Right atrium auricular region (tissue), 2 donors: ENCODE results near the gene GARIN5B. TPM values are rescaled to one million over a fixed set of nuclear protein-coding genes. Genes with fewer than 3 reads are reported as not detected.
A peak's percentile ranks its signal among the peaks of the same experiment; 100 is the strongest.

Experiments
- DNase-seq: peaks from one replicate; pipeline ENCODE4 v3.0.0-alpha.2; 2019; ENCODE audit warnings: low spot score
- H3K27ac ChIP-seq, 2 donors: fragments of 200-600 bp; sonication (generic); 1 replicate in 1 of 2; 2 replicates in 1 of 2; pipeline ENCODE4 v1.5.1; 2016 to 2019
- H3K27me3 ChIP-seq, 2 donors: fragments of 200-600 bp; sonication (generic); one replicate each; pipeline versions ENCODE4 v1.5.1 to v1.6.0; 2017 to 2019
- H3K36me3 ChIP-seq: fragments of 200-600 bp; sonication (generic); one replicate; pipeline ENCODE4 v1.5.1; 2016
- H3K4me1 ChIP-seq, 2 donors: fragments of 200-600 bp; sonication (generic); one replicate each; pipeline versions ENCODE4 v1.5.1 to v1.6.0; 2017 to 2019
- H3K4me3 ChIP-seq, 2 donors: fragments of 200-600 bp; sonication (generic); 1 replicate in 1 of 2; 2 replicates in 1 of 2; pipeline ENCODE4 v1.5.1; 2017 to 2019; ENCODE audit warnings: mild to moderate bottlenecking in 1 of 2, moderate library complexity in 1 of 2
- H3K9me3 ChIP-seq, 2 donors: fragments of 200-600 bp; sonication (generic); one replicate each; pipeline ENCODE4 v1.5.1; 2019
- total RNA-seq, 2 donors: library from RNA; depleted of rRNA; stranded (reverse); fragments of >200 nt; gene quantifications; one replicate each; pipeline ENCODE4 v1.1.0, GENCODE V29; 2016
- TF ChIP-seq, protein P1 (sequence below), 2 donors: fragments of 200-600 bp; sonication (generic); IDR thresholded peaks; one replicate each; pipeline ENCODE4 v1.5.1; 2019; ENCODE audit warnings: antibody characterized with exemption in 2 of 2

Gene GARIN5B
- total RNA-seq, 2 donors from 2014 or later = not detected

DNA sequence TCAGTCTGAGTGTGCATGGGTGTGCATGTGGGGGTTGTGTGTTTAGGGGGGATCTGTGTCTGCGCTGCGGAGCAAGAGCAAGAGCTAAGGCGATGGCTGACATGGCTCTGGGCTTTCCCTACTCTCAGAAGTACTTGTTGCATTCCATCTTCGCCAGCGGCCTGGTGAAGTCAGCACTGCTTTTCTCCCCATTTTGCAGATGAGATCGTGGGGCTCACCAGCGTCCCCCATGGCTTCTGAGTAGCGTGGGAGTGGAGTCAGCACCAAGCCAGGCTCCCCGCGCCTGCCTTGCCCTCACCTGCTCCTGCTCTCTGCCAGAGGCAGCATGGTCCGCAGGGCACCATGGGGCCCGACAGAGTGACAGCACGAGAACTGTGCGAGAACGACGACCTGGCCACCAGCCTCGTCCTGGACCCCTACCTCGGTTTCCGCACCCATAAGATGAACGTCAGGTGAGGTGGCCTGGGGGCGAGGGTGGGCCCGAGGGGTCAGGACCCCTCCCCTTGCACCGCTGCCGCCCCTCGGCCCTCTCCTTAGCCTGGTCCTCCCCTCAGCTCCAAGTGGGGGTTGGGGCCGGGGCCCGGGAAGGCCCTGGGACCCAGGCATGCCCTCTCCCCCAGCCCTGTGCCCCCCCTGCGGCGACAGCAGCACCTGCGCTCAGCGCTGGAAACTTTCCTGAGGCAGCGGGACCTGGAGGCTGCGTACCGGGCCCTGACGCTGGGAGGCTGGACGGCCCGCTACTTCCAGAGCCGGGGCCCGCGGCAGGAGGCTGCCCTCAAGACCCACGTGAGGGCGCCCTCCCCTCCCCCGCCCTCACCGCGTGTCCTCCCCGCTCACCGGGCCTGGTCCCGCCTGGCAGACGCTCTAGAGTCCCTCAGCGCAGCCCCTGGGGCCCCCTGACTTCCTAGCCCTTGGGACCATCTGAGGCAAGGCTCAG lies 21.2 kb downstream of the GARIN5B start:
- Histone ChIP-seq H3K4me3 (no peak overlapping the region), H3K27ac (no peak overlapping the region)
- TF ChIP-seq, protein P1, sequence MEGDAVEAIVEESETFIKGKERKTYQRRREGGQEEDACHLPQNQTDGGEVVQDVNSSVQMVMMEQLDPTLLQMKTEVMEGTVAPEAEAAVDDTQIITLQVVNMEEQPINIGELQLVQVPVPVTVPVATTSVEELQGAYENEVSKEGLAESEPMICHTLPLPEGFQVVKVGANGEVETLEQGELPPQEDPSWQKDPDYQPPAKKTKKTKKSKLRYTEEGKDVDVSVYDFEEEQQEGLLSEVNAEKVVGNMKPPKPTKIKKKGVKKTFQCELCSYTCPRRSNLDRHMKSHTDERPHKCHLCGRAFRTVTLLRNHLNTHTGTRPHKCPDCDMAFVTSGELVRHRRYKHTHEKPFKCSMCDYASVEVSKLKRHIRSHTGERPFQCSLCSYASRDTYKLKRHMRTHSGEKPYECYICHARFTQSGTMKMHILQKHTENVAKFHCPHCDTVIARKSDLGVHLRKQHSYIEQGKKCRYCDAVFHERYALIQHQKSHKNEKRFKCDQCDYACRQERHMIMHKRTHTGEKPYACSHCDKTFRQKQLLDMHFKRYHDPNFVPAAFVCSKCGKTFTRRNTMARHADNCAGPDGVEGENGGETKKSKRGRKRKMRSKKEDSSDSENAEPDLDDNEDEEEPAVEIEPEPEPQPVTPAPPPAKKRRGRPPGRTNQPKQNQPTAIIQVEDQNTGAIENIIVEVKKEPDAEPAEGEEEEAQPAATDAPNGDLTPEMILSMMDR (IDR thresholded peaks at IDR 0.05) = no peak

DNA sequence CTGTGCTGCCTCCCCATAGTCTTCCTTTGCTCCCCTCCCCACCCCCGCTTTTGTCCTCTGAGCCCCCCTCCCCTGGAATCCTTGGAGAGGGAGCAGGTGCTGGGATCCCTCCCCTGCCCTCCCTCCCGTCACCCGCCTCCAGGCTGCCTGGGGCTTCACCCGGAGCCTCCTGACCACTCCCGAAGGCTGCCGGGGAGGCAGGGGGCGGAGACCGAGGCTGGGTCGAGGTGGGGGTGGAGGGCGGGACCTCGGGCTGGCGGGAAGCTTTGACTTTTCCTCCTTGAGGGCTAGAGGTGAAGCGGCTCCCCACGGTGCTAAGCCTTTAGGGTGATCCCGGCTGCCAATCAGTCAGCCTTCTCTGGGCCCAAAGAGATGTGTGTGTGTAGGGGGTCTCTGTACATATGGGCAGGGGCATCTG lies 21.9 kb downstream of the GARIN5B start:
- H3K27ac ChIP-seq = peak overlapping the region; percentile 88 to 95
- TF ChIP-seq, protein P1 (IDR thresholded peaks at IDR 0.05) = no peak
- H3K36me3 ChIP-seq = peaks cover 10% of the 10 kb centered on the region
- H3K4me1 ChIP-seq = peaks cover 0 to 34% of the 10 kb centered on the region in 2 donors
- H3K9me3 ChIP-seq = no peaks in the 10 kb centered on the region
- H3K4me3 ChIP-seq = peak overlapping the region; percentile 68 to 81
- peak; percentile 64 for DNase-seq
- H3K27me3 ChIP-seq = no peaks in the 10 kb centered on the region

More for the DNA sequence above, 21.2 kb downstream of the GARIN5B start:
- Histone ChIP-seq H3K4me1 (peaks cover 0 to 35% of the 10 kb centered on the region in 2 donors), H3K9me3 (no peaks in the 10 kb centered on the region), H3K36me3 (peaks cover 10% of the 10 kb centered on the region), H3K27me3 (no peaks in the 10 kb centered on the region)
- DNase-seq = no peak

DNA sequence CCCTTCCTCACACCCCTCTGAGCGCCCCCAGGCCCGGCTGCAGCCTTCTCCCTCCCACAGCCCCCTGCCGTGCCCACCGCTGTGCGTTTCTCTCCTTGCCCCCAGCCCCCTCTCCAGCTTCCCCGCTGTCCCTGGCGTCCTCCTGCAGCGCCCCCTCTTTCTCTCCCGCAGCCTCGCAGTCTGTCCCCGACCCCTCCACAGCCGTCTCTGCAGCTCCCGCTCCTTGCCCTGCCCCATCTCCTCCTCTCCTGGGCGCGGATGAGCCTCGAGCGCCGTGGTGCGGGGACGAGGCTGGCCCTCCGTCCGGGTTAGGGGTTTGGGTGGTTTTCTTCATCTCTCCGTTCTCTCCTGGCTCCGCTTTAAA lies 22.3 kb downstream of the GARIN5B start:
- Histone ChIP-seq H3K4me1 (peaks cover 0 to 30% of the 10 kb centered on the region in 2 donors), H3K4me3 (peak overlapping the region; percentile 68 to 81), H3K27me3 (no peaks in the 10 kb centered on the region), H3K27ac (peak overlapping the region; percentile 88 to 95), H3K9me3 (no peaks in the 10 kb centered on the region), H3K36me3 (peaks cover 10% of the 10 kb centered on the region)
- TF ChIP-seq, protein P1 (IDR thresholded peaks at IDR 0.05) = peak in 1 of 2 donors; percentile 25
- DNase-seq = no peak

DNA sequence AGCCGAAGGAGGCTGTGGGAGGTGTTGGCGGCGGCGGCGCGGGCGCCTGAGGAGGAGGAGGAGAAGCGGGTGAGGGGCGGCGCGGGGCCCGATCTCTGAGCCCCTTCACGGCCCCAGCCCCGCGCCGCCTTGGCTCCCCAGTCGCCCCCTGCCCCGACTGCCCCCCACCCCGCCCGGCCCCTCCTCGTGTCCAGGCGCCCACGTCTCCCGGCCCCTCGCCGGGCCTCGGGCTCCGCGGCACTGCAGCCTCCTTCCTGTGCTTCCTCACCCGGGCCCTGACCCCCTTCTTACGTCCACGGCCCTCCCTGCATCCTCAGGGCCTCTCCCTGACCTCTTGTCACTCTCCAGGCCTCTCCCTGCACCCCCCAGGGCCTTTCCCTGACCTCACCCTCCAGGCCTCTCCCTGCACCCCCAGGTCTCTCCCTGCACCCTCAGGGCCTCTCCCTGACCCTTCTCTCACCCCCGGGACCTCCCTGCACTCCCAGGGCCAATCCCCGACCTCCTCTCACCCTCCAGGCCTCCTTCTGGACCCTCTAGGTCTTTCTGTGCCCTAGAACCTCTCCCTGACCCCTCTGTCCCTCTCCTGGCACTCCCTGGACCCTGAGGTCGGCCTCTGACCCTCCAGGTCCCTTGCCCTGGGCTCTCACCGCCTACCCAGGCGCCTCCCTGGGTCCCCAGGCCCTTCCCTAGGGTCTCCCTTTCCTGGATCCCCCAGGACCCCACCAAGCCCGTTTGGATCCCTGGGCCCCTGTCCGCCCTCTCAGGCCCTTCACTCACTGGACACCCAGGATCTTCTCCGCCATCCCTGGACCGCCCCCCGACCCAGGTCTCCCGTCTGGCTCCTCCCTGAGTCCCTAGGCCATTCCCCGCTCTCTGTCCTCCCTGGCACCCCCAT lies 22.9 kb downstream of the GARIN5B start:
- TF ChIP-seq, protein P1 (IDR thresholded peaks at IDR 0.05) = no peak
- no peak for DNase-seq

DNA sequence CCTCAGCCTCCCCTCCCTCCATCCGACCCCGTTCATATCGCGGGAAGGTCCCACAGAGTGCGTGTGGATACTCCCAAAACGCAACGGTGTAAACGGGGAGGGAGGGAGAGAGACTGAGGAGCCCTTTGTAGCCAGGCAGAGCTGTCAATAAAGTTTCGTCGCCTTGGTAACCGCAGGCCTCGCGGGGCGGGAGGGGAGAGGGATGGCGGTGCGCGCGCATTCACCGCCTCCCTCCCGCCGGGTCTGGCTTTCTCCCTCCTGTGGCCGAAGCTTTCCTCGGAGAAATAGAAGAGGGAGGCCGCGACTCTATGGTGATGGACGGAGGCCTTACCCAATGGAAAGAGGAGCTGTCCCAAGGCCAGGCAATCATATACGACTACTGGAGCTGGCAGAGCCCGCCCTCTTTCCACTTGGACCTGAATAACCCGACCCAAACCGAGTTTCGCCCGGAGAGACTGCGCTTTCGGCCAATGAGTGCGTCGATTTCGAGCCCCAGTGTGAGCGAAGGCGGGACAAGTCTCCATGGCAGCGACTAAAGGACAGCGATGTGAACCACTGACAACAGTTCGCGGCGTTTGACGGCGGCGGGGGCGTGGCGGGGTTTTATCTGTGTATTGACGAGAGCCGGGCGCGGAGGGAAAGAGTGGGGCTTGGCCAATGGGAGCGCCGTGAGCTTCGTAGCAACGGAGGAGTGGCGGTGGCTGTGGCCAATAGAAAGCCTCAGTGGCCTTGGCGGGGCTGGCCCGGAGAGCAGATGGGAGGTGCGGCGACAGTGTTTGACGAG lies 23.8 kb downstream of the GARIN5B start, which contains the start of gene KMT5C:
TSS of gene KMT5C (plus strand) at position 772 of the 784 bp plus-strand sequence. CDS start 2,061 bp downstream, outside the sequence.
- Histone ChIP-seq H3K27ac (peak within 1 kb of the TSS; percentile 94 to 95), H3K36me3 (peaks cover 10% of the 10 kb centered on the region), H3K4me1 (peaks cover 0 to 26% of the 10 kb centered on the region in 2 donors), H3K4me3 (peak within 1 kb of the TSS; percentile 68 to 81), H3K9me3 (no peaks in the 10 kb centered on the region), H3K27me3 (no peaks in the 10 kb centered on the region)
- TF ChIP-seq, protein P1 (IDR thresholded peaks at IDR 0.05) = peak in 1 of 2 donors; percentile 21
- DNase-seq = peak; percentile 100

More for the DNA sequence above, 22.9 kb downstream of the GARIN5B start:
- H3K4me1 ChIP-seq = peaks cover 0 to 26% of the 10 kb centered on the region in 2 donors
- H3K27ac ChIP-seq = peak overlapping the region; percentile 88 to 95
- H3K27me3 ChIP-seq = no peaks in the 10 kb centered on the region
- H3K36me3 ChIP-seq = peaks cover 10% of the 10 kb centered on the region
- peak overlapping the region; percentile 68 to 81 for H3K4me3 ChIP-seq
- no peaks in the 10 kb centered on the region for H3K9me3 ChIP-seq
